GM10847 (cell line): ENCODE data around the gene DKC1.

Experiments used
- POLR2A ChIP-seq: IDR thresholded peaks from 2 replicates; pipeline ENCODE4 v1.6.1; 2011; ENCODE audit not compliant: insufficient read length; ENCODE audit errors: extremely low read depth

DKC1 gene

GRCh38 chrX:154758696-154759095 lies 4.0 kb upstream of the DKC1 start:
- TF ChIP-seq POLR2A: no peak

GRCh38 chrX:154761977-154762536 lies 607 bp upstream of the DKC1 start:
- no peak for TF ChIP-seq POLR2A

- no peak for TF ChIP-seq POLR2A
Measured at GRCh38 chrX:154774622-154775021, 12.0 kb downstream of the DKC1 start.

GRCh38 chrX:154775419-154776349 lies 13.0 kb downstream of the DKC1 start:
- TF ChIP-seq POLR2A: no peak

GRCh38 chrX:154776753-154777152 lies 14.1 kb downstream of the DKC1 start:
- no peak for TF ChIP-seq POLR2A

DNA sequence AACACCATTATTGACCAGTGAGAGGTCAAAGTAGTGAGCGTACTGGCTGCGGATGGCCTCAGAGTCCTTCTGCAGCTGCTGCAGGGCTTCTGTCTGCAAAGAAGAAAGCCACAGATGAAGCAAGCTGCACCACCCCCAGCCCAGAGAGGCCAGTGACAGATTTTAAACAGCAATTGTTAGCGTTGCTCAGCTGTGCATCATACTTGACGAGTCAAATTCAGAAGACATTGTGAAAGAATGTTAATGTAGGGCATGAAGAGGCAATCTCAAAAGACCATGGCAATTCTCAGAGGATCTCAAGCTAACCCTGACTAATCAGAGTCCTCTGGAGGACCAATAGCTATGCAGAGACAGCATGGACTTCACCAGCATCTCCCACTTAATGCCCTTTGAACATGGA lies 16.6 kb downstream of the DKC1 start:
- no peak for TF ChIP-seq POLR2A

DNA sequence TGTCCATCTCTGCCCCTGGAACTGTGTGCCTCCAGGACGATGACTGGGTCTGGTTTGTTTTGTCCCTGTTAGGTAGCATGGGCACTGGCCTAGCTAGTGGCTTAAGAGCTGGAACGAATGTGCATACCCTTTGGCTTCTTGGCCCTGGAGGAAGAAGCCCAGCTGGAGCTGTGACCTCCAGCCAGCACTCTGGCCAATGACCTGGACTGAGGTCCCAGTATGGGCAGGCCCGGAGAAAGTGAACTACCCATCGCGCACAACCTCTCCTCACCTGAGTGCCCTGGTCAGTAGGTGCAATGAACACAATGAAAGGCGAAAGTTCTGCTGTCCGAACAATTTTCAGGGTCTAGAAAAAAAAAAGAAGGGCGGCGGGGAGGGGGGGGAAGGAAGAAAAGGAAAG lies 18.3 kb downstream of the DKC1 start:
- TF ChIP-seq POLR2A: no peak

DNA sequence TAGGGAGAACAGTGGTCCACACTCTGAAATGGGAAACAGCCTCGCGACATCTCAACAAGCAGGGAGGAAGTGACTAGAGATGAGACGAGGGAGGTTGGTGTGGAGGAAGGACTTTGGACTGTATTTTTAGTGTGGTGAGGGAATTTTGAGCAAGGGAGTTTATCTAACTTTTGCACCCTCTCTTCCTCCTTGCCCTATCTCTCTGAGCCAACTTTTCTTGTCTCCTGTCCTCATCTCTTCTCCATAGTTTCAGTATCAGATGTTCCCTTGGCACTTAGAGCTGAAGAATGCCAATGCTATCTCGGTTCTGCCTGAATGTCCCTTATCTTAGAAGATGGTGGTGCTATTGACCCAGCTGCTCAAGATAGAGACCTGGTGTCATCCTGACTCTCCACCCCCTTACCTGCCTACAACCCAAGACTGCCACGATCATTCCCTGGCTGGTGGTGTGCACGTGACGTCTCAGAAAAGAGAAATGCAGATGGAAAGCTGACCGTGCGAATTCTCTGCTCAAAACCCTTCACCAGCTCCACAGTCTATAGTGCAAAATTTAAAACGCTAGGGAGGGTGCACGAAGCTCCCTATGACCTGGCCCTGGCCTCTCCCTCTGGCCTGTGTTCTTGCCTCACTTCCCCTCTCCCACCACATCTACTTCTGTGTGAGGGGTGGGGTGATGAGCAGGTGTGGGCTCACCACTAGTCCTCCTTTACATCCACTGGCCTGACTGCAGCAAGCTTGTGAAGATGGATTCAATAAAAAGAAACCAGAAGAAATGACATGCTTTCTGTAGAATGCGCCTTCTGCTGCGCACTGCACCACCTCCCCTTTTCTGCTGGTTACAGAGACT lies 21.7 kb downstream of the DKC1 start:
- no peak for TF ChIP-seq POLR2A

DNA sequence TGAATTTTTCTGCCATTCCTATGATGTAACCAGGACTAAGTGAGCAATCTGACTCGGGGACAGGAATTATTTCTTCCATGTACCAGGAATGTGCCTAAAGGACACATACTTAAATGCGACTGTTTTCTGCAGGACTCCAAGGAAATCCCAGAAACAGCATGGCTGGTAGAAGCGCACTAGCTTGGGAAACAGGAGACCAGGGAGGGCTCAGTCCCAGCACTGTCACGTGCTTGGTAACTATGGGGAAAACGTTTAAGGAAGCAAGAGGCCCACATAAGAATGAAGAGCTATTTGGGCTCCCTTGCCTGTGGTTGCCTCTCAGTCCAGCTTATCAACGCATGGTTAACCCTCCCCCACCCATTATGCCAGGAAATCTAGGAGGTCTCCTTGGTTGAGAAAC lies 23.1 kb downstream of the DKC1 start:
- no peak for TF ChIP-seq POLR2A

- TF ChIP-seq POLR2A: no peak
Measured at GRCh38 chrX:154791467-154791866, 28.8 kb downstream of the DKC1 start.

DNA sequence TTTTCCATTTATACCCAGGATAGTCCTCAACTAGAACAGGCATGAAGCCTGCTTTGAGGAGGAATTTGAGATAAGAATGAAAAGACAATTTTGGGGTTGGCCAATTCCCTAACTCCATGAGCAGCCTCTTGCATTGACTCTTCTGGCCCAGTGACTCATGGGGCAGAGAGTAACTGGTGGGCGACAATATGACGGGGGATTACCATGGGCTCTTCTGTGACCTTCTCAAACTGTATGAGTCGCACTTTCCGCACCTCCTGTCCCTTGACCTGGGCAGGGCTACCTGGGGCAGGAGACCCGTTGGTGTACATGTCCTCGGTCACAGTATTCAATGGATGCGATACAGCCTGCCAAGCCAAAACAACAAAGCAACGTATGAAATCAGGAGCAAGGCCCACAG lies 29.3 kb downstream of the DKC1 start:
- no peak for TF ChIP-seq POLR2A

DNA sequence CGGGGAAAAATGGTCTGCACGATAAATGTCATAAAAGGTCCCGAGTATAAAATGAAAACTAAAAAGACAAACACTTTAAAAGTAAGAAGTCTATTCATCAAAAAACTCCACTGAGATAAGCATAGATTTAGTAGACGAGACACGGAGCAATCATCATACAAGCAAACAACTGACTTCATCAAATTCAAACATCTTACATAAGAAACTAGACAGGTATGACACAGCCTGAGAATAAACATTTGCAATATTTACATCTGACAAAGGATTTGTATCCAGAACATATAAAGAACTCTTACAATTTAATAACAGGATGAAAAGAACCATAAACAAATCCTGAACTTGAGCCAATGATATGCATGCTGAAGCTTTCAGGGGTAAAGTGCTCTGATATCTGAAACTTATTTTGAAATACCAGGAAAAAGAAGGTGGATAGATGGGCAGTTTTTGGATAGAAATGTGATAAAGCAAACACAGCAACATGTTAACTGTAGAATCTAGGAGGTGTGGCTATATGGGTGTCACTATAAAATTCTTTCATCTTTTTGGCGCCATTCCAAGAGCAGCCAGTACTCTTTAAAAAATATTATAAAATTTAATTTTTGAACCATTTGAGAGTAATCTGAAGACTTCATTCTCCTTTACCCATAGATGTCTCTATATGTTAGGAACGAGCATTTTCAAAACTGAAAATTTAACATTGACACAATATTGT lies 30.6 kb downstream of the DKC1 start:
- TF ChIP-seq POLR2A: no peak

- no peak for TF ChIP-seq POLR2A
Measured at GRCh38 chrX:154795016-154795415, 32.4 kb downstream of the DKC1 start.

GRCh38 chrX:154797006-154797405 lies 34.3 kb downstream of the DKC1 start:
- no peak for TF ChIP-seq POLR2A
